Measurements from ENCODE around the gene MRC1.
A peak's percentile ranks its signal among the peaks of the same experiment; 100 is the strongest.

MRC1 gene

GRCh38 chr10:17842641-17843040 lies 33.5 kb downstream of the MRC1 start:
- FAIRE-seq (no peak), DNase-seq (ENCODE audit: low spot score) (no peak)

- DNase-seq (ENCODE audit: low spot score) (no peak), FAIRE-seq (peak; percentile 74)
These were observed 38.6 kb downstream of the MRC1 start for GRCh38 chr10:17847585-17848296.

GRCh38 chr10:17848646-17849045 lies 39.5 kb downstream of the MRC1 start:
- DNase-seq (ENCODE audit: low spot score) (no peak), FAIRE-seq (no peak)

GRCh38 chr10:17850501-17850900 lies 41.4 kb downstream of the MRC1 start:
- no peak for FAIRE-seq
- no peak for DNase-seq (ENCODE audit: low spot score)

- FAIRE-seq (no peak), DNase-seq (ENCODE audit: low spot score) (no peak)
These were observed 42.5 kb downstream of the MRC1 start for GRCh38 chr10:17851611-17852010.

- no peak for FAIRE-seq
- no peak for DNase-seq (ENCODE audit: low spot score)
These were observed 45.0 kb downstream of the MRC1 start for GRCh38 chr10:17854044-17854652.

- FAIRE-seq, result no peak
- no peak for DNase-seq (ENCODE audit: low spot score)
These were observed 47.9 kb downstream of the MRC1 start for GRCh38 chr10:17857040-17857439.

GRCh38 chr10:17859492-17860156 lies 50.5 kb downstream of the MRC1 start:
- FAIRE-seq, result no peak

GRCh38 chr10:17861760-17862159 lies 52.6 kb downstream of the MRC1 start:
- DNase-seq (ENCODE audit: low spot score) (no peak), FAIRE-seq (no peak)

More at GRCh38 chr10:17859492-17860156, 50.5 kb downstream of the MRC1 start:
- DNase-seq (ENCODE audit: low spot score), result no peak

GRCh38 chr10:17865351-17865750 lies 56.2 kb downstream of the MRC1 start:
- DNase-seq (ENCODE audit: low spot score), result no peak
- no peak for FAIRE-seq

GRCh38 chr10:17866346-17866745 lies 57.2 kb downstream of the MRC1 start:
- FAIRE-seq (no peak), DNase-seq (ENCODE audit: low spot score) (no peak)

- DNase-seq (ENCODE audit: low spot score), result no peak
These were observed 57.9 kb downstream of the MRC1 start for GRCh38 chr10:17867056-17867455.

GRCh38 chr10:17871036-17871435 lies 61.9 kb downstream of the MRC1 start:
- no peak for FAIRE-seq

More at GRCh38 chr10:17867056-17867455, 57.9 kb downstream of the MRC1 start:
- no peak for FAIRE-seq

GRCh38 chr10:17872191-17873091 lies 63.3 kb downstream of the MRC1 start:
- DNase-seq (ENCODE audit: low spot score) (no peak), FAIRE-seq (no peak)

More at GRCh38 chr10:17871036-17871435, 61.9 kb downstream of the MRC1 start:
- no peak for DNase-seq (ENCODE audit: low spot score)

GRCh38 chr10:17873946-17874345 lies 64.8 kb downstream of the MRC1 start:
- DNase-seq (ENCODE audit: low spot score), result no peak

GRCh38 chr10:17877121-17877520 lies 68.0 kb downstream of the MRC1 start:
- no peak for DNase-seq (ENCODE audit: low spot score)
- peak; percentile 52 for FAIRE-seq

More at GRCh38 chr10:17873946-17874345, 64.8 kb downstream of the MRC1 start:
- no peak for FAIRE-seq

GRCh38 chr10:17878896-17879295 lies 69.7 kb downstream of the MRC1 start:
- FAIRE-seq (no peak), DNase-seq (ENCODE audit: low spot score) (no peak)

GRCh38 chr10:17880601-17881000 lies 71.5 kb downstream of the MRC1 start:
- no peak for DNase-seq (ENCODE audit: low spot score)
- FAIRE-seq, result no peak

- no peak for FAIRE-seq
- DNase-seq (ENCODE audit: low spot score), result no peak
These were observed 73.4 kb downstream of the MRC1 start for GRCh38 chr10:17882557-17882956.

- FAIRE-seq, result no peak
- no peak for DNase-seq (ENCODE audit: low spot score)
These were observed 74.5 kb downstream of the MRC1 start for GRCh38 chr10:17883621-17884020.

GRCh38 chr10:17888189-17888588 lies 79.0 kb downstream of the MRC1 start:
- DNase-seq (ENCODE audit: low spot score) (no peak), FAIRE-seq (no peak)

Data from RCC 7860 (cell line).